ENCODE results near the gene UGT1A1. TPM values are rescaled to one million over a fixed set of nuclear protein-coding genes. Genes with fewer than 3 reads are reported as not detected.

Gene UGT1A1
- total RNA-seq, 1 donor from 2014 or later = 0.98 TPM

DNA sequence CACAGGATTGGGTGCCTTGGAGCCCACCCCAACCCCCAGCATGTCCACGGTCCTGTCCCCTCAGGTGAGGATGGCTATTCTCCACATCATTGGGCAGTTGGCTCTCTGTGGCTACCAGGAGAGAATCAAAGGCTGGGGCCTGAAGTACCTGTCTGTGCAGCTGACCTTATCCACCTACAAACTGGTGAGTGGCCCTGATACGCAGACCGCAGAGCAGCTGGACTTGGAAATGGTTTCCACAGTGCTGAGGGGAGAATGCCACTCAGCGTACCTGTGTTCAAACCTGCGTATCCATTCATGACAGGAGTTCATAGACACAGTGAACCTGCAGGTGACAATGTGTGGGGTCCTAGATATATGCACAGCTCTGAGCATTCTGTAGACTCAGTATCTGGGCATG lies 39.6 kb downstream of the UGT1A1 start:
- DNase-seq (ENCODE audit: extremely low spot score in 2 of 2) = peak in 1 of 2 donors; percentile 49
- TF ChIP-seq POLR2A (IDR thresholded peaks at IDR 0.05) (no peak), POLR2AphosphoS5 (IDR thresholded peaks at IDR 0.05; ENCODE audit: insufficient read depth in 1 of 2, low read depth in 1 of 2) (no peak)
- TF ChIP-seq, protein P1, sequence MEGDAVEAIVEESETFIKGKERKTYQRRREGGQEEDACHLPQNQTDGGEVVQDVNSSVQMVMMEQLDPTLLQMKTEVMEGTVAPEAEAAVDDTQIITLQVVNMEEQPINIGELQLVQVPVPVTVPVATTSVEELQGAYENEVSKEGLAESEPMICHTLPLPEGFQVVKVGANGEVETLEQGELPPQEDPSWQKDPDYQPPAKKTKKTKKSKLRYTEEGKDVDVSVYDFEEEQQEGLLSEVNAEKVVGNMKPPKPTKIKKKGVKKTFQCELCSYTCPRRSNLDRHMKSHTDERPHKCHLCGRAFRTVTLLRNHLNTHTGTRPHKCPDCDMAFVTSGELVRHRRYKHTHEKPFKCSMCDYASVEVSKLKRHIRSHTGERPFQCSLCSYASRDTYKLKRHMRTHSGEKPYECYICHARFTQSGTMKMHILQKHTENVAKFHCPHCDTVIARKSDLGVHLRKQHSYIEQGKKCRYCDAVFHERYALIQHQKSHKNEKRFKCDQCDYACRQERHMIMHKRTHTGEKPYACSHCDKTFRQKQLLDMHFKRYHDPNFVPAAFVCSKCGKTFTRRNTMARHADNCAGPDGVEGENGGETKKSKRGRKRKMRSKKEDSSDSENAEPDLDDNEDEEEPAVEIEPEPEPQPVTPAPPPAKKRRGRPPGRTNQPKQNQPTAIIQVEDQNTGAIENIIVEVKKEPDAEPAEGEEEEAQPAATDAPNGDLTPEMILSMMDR (IDR thresholded peaks at IDR 0.05) = no peak
- intact Hi-C loops (cut with DNase I) = no loop called here
- H3K36me3 ChIP-seq = no peaks in the 10 kb centered on the region
- H3K27ac ChIP-seq = no peak overlapping the region
- no peaks in the 10 kb centered on the region for H3K27me3 ChIP-seq
- H3K9me3 ChIP-seq = no peaks in the 10 kb centered on the region
- no peak overlapping the region for H3K4me3 ChIP-seq
- H3K4me1 ChIP-seq = no peaks in the 10 kb centered on the region

DNA sequence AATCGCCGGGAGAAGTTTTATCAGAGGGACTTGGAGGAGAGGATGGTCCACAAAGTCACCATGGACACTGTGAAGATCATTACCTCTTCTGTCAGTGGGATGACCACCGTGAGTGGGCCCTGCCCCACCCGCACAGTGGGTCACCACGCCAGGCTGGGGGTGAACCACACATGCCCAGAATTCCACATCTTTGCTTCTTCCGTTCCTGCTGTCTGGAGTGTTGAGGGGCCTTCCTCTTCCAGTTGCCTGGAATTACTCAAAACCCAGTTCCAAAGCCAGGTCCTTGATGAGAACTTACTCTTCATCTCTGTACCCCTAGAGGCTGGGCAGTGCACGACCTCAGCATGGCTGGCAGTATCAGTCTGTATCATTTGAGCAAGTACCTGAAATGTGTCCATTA lies 40.1 kb downstream of the UGT1A1 start:
- Histone ChIP-seq H3K27ac (no peak overlapping the region), H3K4me3 (no peak overlapping the region), H3K36me3 (no peaks in the 10 kb centered on the region), H3K27me3 (no peaks in the 10 kb centered on the region), H3K9me3 (no peaks in the 10 kb centered on the region), H3K4me1 (no peaks in the 10 kb centered on the region)
- TF ChIP-seq POLR2AphosphoS5 (IDR thresholded peaks at IDR 0.05; ENCODE audit: insufficient read depth in 1 of 2, low read depth in 1 of 2) (no peak), POLR2A (IDR thresholded peaks at IDR 0.05) (no peak)
- TF ChIP-seq, protein P1 (IDR thresholded peaks at IDR 0.05) = no peak
- intact Hi-C loops (cut with DNase I) = no loop called here
- no peak for DNase-seq (ENCODE audit: extremely low spot score in 2 of 2)

DNA sequence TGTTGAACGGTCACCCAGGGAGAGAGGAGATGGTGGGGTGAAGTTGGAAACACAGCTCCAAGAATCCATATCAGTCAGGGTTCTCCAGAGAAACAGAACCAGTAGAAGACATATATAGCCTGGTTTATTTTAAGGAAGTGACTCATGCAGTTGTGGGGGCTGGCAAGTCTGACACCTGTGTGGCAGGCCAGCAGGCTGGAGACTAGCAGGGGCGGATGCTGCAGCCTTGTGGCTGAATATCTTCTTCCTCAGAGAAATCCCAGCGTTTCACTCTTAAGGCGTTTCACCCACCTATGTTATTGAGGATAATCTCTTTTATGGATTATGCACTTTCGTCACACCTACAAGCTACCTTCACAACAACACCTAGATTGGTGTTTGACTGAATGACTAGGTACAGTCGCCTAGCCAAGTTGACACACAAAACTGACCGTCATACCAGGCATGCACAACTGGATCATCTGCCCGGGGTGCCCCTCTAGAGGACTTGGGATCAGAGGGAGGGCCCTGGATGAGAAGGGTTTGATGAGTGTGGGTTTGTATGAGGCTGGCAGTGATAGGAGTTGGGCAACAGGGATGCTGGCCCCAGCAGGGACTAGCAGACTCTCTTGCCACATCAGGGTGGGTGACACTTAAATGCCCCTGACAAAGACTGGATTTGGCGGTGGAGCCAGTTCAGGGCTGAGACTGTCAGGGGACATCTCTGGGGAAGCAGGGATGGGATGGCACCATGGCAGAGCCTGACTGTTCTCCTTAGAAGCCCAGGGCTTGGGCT lies 41.5 kb downstream of the UGT1A1 start:
- intact Hi-C loops (cut with DNase I) = no loop called here
- H3K36me3 ChIP-seq = no peaks in the 10 kb centered on the region
- no peaks in the 10 kb centered on the region for H3K9me3 ChIP-seq
- no peak overlapping the region for H3K4me3 ChIP-seq
- peak in 1 of 2 donors; percentile 79 for DNase-seq (ENCODE audit: extremely low spot score in 2 of 2)
- H3K27ac ChIP-seq = no peak overlapping the region
- TF ChIP-seq, protein P1 (IDR thresholded peaks at IDR 0.05) = no peak
- TF ChIP-seq POLR2AphosphoS5 (IDR thresholded peaks at IDR 0.05; ENCODE audit: insufficient read depth in 1 of 2, low read depth in 1 of 2) (no peak), POLR2A (IDR thresholded peaks at IDR 0.05) (no peak)
- no peaks in the 10 kb centered on the region for H3K4me1 ChIP-seq
- no peaks in the 10 kb centered on the region for H3K27me3 ChIP-seq

DNA sequence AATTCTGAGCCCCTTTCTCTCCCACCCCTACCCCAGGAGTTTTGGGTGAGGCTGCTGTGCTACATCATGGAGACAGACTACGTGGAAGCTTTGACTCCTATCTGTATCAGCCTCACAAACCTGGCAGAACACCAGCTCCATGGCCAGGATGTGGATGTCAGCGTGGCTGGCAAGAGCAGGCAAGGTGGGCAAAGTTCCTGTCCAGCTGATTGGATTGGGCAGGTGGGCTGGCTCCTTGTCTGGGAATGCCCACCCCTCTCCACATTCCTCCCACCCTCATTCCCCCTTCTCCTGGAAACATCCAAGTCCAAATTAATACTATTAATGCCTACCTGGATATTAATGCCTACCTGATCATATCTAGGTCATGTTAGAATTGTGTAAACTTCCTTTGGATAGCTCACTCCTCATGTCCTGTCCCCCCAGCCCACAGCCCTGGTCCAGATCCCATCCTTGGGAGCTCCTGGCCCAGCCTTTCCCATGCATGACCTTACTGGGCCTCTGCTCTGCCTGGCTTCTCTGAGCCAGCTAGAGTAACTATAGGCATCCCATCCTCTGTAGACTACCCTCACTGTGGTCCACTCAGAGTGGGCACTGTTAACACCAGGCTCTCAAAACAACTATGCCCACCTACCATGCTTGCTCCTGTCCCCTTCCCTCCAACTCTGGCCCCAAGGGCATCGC lies 42.2 kb downstream of the UGT1A1 start:
- Histone ChIP-seq H3K4me1 (no peaks in the 10 kb centered on the region), H3K4me3 (no peak overlapping the region), H3K27ac (no peak overlapping the region), H3K36me3 (no peaks in the 10 kb centered on the region), H3K9me3 (no peaks in the 10 kb centered on the region), H3K27me3 (no peaks in the 10 kb centered on the region)
- intact Hi-C loops (cut with DNase I) = no loop called here
- TF ChIP-seq POLR2AphosphoS5 (IDR thresholded peaks at IDR 0.05; ENCODE audit: insufficient read depth in 1 of 2, low read depth in 1 of 2) (no peak), POLR2A (IDR thresholded peaks at IDR 0.05) (no peak)
- TF ChIP-seq, protein P1 (IDR thresholded peaks at IDR 0.05) = no peak
- no peak for DNase-seq (ENCODE audit: extremely low spot score in 2 of 2)

Data from vagina (tissue), 2 donors.